ENCODE data around the gene TMPRSS11B. TPM values are rescaled to one million over a fixed set of nuclear protein-coding genes. Genes with fewer than 3 reads are reported as not detected.

Gene TMPRSS11B
- polyA plus RNA-seq (0.35 to 2.0 TPM (median 0.58 TPM) in 3 replicates), polyA minus RNA-seq (0.62 to 1.2 TPM (median 1.0 TPM) in 3 replicates)
- polyA plus RNA-seq (2011; ENCODE audit: low read depth): 0.27 TPM
- polyA plus RNA-seq (2011; cell fraction: cytosol; rRNA removed): 0.66 and 1.1 TPM in 2 replicates
- 4.6 and 5.4 TPM in 2 replicates for polyA plus RNA-seq (2011; cell fraction: nucleus; rRNA removed)
- polyA plus RNA-seq (2012; ENCODE audit: low replicate concordance): 0.15 and 0.18 TPM in 2 replicates
- polyA minus RNA-seq (2011; cell fraction: cytosol; rRNA and poly(A)+ RNA removed): 2.3 TPM
- polyA minus RNA-seq (2011; cell fraction: nucleus; rRNA and poly(A)+ RNA removed): 0.53 and 1.1 TPM in 2 replicates

- Histone ChIP-seq H3K79me2 (ENCODE audit: control insufficient read depth, insufficient read depth, low read length) (no peaks in the 10 kb centered on the region), H3K9me3 (ENCODE audit: control insufficient read depth, low read depth, low read length) (no peaks in the 10 kb centered on the region), H3K4me2 (ENCODE audit: control insufficient read depth, extremely low read depth, insufficient read depth, low read depth, low read length) (no peak within 1 kb of the TSS), H2AFZ (ENCODE audit: control insufficient read depth, low read length) (no peak within 1 kb of the TSS), H4K20me1 (ENCODE audit: control insufficient read depth, extremely low read depth, insufficient read depth, low read length) (no peaks in the 10 kb centered on the region), H3K27ac (ENCODE audit: control insufficient read depth, insufficient read depth, low read length) (no peak within 1 kb of the TSS), H3K4me1 (ENCODE audit: control insufficient read depth, extremely low read depth, insufficient read depth, low read length) (no peaks in the 10 kb centered on the region), H3K9ac (ENCODE audit: control insufficient read depth, extremely low read depth, insufficient read depth, low read length) (no peak within 1 kb of the TSS), H3K4me3 (ENCODE audit: control insufficient read depth in 2 of 3, extremely low read depth in 1 of 3, insufficient read depth in 2 of 3, low read depth in 1 of 3, low read length in 3 of 3) (no peak within 1 kb of the TSS), H3K9me1 (ENCODE audit: control insufficient read depth, extremely low read depth, insufficient read depth, low read length) (no peaks in the 10 kb centered on the region), H3K36me3 (ENCODE audit: control insufficient read depth in 2 of 2, extremely low read depth in 1 of 2, insufficient read depth in 2 of 2, low read length in 2 of 2) (no peaks in the 10 kb centered on the region), H3K27me3 (ENCODE audit: control insufficient read depth, extremely low read depth, insufficient read depth, low read length) (no peaks in the 10 kb centered on the region)
- peak; percentile 23 for FAIRE-seq
- dilution Hi-C loops (cut with MboI; ENCODE audit: extremely low pct_ligation_motif_present, low sequenced_read_pairs): no loop called here
- TF ChIP-seq CTCF (optimal IDR thresholded peaks at IDR 0.05 in 1 of 3, IDR thresholded peaks at IDR 0.05 in 1 of 3, conservative IDR thresholded peaks at IDR 0.05 in 1 of 3; ENCODE audit: extremely low read depth in 1 of 3, insufficient read depth in 2 of 3, low read length in 3 of 3): no peak
- no peak for TF ChIP-seq EZH2 (IDR thresholded peaks at IDR 0.05; ENCODE audit: low read length)
- no peak for DNase-seq (ENCODE audit: low read depth, low spot score)
Observed at GRCh38 chr4:68245594-68245993, at the start of gene TMPRSS11B. Gene TMPRSS11B, minus strand, starts transcription at chr4:68245694. Its CDS starts 136 bp downstream, at chr4:68245558.

- no peak overlapping the region for H3K4me2 ChIP-seq (ENCODE audit: control insufficient read depth, extremely low read depth, insufficient read depth, low read depth, low read length)
- H3K4me3 ChIP-seq (ENCODE audit: control insufficient read depth in 2 of 3, extremely low read depth in 1 of 3, insufficient read depth in 2 of 3, low read depth in 1 of 3, low read length in 3 of 3): no peak overlapping the region
- FAIRE-seq (no peak), DNase-seq (ENCODE audit: low read depth, low spot score) (no peak)
- dilution Hi-C loops (cut with MboI; ENCODE audit: extremely low pct_ligation_motif_present, low sequenced_read_pairs): no loop called here
- TF ChIP-seq CTCF (optimal IDR thresholded peaks at IDR 0.05 in 1 of 3, IDR thresholded peaks at IDR 0.05 in 1 of 3, conservative IDR thresholded peaks at IDR 0.05 in 1 of 3; ENCODE audit: extremely low read depth in 1 of 3, insufficient read depth in 2 of 3, low read length in 3 of 3): no peak
- TF ChIP-seq EZH2 (IDR thresholded peaks at IDR 0.05; ENCODE audit: low read length): no peak
- H4K20me1 ChIP-seq (ENCODE audit: control insufficient read depth, extremely low read depth, insufficient read depth, low read length): no peaks in the 10 kb centered on the region
- H3K9ac ChIP-seq (ENCODE audit: control insufficient read depth, extremely low read depth, insufficient read depth, low read length): no peak overlapping the region
- no peaks in the 10 kb centered on the region for H3K27me3 ChIP-seq (ENCODE audit: control insufficient read depth, extremely low read depth, insufficient read depth, low read length)
- no peaks in the 10 kb centered on the region for H3K9me1 ChIP-seq (ENCODE audit: control insufficient read depth, extremely low read depth, insufficient read depth, low read length)
- H3K27ac ChIP-seq (ENCODE audit: control insufficient read depth, insufficient read depth, low read length): no peak overlapping the region
- H3K36me3 ChIP-seq (ENCODE audit: control insufficient read depth in 2 of 2, extremely low read depth in 1 of 2, insufficient read depth in 2 of 2, low read length in 2 of 2): no peaks in the 10 kb centered on the region
- no peaks in the 10 kb centered on the region for H3K9me3 ChIP-seq (ENCODE audit: control insufficient read depth, low read depth, low read length)
- H2AFZ ChIP-seq (ENCODE audit: control insufficient read depth, low read length): no peak overlapping the region
- H3K4me1 ChIP-seq (ENCODE audit: control insufficient read depth, extremely low read depth, insufficient read depth, low read length): no peaks in the 10 kb centered on the region
- no peaks in the 10 kb centered on the region for H3K79me2 ChIP-seq (ENCODE audit: control insufficient read depth, insufficient read depth, low read length)
Observed at GRCh38 chr4:68291256-68291655, 45.8 kb upstream of the TMPRSS11B start.
